GM18873 (cell line): ENCODE data around the gene FUCA2.
"Not testable (repeated sequence)": the region's sequence is repeated elsewhere in the genome, so short reads cannot be mapped to it uniquely, and the experiment has no call there.

Experiments
- ATAC-seq: cut with Tn5 transposase; IDR thresholded peaks from one replicate; pipeline ENCODE4 v1.9.1; 2021; ENCODE audit warnings: mild to moderate bottlenecking, moderate library complexity, moderate number of reproducible peaks; ENCODE audit not compliant: unreplicated experiment, low FRiP score

Gene FUCA2

DNA sequence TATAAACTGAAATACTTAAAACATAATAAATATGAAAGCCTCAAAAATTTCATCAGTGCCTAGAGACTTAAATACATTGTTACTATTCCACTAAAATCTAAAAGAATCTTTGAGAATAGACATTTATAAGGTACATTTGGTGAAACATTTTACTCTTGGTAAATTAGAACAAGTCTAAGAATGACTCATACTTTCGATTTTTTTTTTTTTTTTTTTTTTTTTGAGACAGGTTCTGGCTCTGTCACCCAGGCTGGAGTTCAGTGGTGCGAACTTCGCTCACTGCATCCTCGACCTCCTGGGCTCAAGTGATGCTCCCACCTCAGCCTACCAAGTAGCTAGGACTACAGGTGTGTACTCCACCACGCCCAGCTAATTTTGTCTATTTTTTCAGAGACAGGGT, 6.4 kb downstream of the FUCA2 start:
- ATAC-seq, result no peak

DNA sequence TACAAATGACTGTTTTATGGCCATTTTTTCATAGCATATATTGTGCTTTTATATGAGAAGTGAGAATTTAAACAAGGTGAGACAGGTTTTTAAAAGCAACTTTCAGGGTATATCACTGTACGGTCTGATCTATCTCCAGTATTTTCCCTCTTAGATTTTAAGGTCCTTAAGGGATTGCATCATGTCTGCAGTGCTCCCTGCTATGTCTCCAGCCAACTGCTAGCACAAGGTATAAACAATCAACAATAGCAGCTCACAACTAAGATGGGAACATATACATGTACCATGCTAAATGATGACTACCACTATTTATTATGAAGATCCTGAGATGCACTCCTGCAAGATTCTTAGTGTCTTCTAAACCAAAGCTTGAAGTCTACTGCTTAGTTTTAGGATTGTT, 7.2 kb downstream of the FUCA2 start:
- no peak for ATAC-seq

DNA sequence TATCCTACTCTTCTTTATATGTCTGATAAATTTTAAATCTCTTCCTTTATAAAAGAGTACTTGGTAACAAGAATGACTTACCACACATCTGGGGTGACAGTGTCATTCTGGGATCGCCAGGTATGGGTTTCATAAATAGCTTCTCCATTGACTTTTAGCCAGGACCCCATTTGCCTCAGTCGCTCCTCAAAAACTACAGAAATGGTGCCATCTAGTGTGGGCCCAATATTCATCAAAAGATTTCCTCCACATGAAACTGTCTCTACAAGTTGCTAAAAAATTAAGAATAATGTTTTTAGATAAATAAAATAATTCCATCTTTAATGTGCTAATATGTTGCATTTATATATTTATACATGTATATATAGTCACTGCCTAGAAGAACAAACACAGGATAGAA, 9.7 kb downstream of the FUCA2 start:
- no peak for ATAC-seq

DNA sequence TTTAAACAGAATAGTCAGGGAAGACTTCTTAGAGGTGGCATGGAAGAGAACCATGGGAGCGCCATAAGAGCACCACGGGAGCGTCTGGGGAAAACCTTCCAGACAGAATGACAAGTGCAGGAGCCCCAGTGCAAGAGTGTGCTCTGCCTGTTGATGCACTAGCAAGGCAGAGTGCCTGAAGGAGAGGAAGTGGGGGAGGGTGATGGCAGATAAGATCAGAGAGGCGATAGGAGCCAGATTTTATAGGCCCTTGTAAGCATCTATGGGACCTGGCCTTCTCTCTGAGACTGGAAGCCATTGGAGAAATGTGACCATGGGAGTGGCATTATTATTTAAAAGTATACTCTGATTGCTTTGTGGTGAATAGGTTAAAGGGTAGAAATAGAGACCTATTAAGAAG, 13.1 kb downstream of the FUCA2 start:
- ATAC-seq, result no peak

DNA sequence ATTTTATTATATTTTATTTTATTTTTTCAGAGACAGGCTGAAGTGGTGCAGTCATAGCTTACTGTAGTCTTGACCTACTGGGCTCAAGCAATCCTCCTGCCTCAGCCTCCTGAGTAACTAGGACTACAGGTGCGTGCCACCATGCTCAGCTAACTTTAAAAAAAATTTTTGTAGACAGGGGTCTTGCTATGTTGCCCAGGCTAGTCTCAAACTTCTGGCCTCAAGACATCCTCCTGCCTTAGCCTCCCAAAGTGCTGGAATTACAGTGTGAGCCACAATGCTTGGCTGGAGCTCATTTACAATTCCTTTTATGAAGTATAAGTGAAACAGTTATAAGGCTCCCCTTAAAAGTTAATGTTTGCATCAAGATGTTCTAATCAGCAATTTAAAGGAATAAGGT, 14.5 kb downstream of the FUCA2 start:
- no peak for ATAC-seq

DNA sequence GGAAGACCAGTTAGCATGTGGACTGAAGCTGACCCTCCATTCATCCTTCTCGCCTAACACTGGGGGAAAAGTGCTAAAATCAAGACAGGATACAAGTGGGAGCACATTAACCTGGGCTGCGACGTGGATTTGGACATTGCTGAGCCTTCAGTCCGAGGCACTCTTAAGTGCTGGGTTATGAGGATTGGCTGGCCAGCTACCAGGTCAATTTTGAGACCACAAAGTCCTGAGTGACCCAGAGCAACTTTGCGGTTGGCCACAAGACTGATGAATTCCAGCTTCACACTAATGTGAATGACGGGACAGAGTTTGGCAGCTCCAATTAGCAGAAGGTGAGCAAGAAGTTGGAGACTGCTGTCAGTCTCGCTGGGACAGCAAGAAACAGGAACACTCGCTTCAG, 20.7 kb downstream of the FUCA2 start:
- no peak for ATAC-seq

DNA sequence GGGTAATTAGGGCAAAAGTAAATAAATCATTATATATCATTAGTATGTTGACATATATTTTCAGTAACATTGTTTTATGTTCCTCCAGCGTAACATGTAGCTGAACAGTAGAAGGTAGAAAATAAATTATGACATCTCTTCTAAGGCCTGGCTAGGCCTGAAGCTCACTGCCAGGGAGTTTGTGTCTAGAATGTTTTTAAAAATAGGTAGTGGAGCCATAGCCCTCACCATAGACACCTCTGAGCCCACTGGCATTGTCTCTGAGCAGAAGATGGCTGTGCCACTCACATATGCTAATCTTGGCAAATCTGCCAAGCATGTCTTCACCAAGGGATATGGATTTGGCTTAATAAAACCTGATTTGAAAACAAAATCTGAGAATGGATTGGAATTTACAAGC, 21.3 kb downstream of the FUCA2 start:
- ATAC-seq, result no peak

DNA sequence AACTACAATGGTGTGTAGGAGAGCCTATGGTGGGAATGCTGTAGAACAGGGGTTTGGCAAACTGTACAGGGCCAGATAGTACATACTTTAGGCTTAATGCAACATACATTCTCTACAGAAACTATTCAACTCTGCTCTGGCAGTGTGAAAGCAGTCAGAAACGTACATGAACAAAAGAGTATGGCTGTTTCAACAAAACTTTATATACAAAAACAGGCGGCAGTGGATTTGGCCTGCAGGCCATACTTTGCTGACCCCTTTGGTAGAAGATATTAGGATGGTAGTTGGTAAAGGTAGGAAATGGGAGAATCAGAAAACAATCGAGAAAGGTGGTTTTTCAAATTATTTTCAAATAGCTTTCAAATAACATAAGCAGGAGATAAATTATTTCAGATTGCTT, 24.8 kb downstream of the FUCA2 start:
- no peak for ATAC-seq

DNA sequence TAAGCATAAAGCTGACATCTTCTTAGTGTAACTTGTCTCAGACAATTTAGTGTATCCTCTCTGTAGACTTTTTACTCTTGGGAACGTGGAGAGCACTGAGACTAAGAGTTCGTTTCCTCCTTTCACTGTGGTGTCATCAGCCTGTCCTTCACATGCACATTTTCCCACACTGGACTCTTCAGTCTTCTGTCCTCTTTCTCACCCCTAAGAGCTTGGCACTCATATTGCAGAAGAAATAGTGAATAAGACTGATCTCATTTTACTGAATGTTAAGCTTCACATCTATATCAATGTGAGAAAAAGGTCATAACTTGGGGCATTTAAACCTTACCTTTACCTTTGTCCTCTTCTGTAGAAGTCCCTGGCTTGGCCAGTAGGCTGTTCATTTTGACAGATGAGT, 25.6 kb downstream of the FUCA2 start:
- ATAC-seq, result no peak

DNA sequence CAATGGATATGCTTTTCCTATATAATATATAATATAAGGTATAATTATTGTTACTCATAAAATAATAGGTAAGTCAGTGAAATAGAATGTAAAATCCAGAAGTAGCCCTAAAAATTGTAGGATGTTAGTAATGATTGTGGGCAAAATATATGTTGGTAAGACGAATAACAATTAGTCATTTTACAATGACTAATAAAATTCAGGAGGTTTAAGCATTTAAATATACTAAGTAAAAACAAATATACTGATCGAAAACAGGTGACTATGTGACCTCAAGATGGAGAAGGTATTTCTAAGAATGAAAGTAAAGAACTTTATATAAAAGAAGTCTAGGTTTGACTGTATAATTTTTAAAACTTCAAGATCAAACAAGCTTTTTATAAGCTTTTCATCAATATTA, 28.9 kb downstream of the FUCA2 start:
- ATAC-seq, result no peak

DNA sequence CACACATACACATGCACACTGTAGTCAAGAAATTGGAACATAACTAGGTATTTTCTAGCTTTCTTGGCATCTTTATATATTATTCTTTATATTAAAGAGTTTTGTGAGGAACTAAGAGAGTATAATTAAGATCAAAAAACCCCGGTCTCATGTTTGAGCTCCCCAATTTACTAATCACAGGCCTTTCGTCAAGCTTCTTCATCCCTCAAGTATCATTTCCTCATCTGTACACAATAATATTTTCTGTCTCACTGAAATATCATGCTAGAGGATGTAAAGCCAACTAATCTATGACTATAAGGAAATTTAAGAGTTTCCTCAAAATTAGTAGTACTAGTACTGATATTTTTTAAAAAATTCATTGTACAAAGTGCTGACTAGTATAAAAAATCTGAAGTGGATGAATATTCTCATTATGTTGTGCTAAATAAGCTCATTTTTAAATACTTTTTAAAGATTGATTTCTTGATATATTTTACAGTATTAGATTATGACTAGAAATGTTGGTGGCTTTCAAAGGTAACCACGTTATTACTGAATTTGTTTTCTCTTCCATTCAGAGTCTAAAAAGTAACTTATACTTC, 32.9 kb downstream of the FUCA2 start:
- no peak for ATAC-seq

DNA sequence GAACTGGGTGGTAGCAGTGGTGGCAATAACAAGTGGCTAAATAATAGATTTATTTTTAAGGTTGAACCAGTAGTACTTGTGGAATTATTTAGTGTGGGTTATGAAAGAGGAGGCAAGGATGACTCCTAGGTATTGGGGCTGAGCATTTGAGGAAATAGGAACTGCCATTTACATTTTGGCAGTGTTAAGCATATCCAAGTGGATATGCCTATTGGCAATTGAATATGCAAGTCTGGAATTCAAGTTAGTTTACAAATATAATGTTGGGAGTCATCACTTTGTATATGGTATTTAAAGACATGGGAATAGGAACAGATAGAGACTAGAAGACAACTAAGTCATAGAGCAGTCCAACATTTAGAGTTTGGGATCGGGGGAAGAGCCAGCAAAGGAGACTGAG, 35.0 kb downstream of the FUCA2 start:
- ATAC-seq, result no peak

DNA sequence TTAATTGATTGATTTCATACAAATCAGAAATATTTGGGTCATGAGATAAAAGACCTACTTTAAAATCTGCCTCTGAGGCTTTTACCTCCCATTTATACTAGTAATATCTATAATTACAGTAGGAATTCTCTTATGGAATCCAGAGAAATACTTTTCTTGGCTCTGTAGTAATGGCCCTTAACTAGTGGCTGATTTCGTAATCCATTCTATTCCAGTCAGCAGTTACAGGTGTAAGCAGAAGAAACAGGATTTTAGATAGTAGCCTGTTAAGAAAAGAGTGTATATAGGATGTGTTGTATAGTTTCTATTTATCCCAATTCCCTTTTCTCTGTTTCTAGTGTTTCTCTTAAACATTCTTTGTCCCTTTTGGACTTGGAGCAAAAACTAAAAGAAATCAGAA, 39.7 kb downstream of the FUCA2 start:
- no peak for ATAC-seq

DNA sequence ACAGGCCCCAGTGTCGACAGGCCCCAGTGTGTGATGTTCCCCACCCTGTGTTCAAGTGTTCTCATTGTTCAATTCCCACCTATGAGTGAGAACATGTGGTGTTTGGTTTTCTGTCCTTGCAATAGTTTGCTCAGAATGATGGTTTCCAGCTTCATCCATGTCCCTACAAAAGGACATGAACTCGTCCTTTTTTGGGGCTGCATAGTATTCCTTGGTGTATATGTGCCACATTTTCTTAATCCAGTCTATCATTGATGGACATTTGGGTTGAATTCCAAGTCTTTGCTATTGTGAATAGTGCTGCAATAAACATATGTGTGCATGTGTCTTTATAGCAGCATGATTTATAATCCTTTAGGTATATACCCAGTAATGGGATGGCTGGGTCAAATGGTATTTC, 42.7 kb downstream of the FUCA2 start:
- not testable (repeated sequence) for ATAC-seq

DNA sequence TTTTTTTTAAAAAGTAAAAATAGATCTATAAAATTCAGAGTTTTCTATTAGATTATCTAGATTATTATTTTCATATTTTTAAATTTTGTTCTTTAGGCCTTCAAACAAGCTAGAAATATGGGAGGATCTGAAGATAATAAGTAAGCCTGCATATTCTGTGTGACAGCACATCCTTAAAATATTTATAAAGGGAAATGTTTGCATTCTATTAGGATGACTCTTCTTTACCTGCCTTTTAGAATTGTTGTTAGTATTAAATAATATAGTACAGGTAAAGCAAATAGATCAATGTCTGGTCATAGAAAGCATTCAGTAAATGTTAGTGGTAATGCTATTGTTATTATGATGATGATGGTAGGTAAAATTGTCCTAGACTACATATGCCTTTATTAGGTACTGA, 43.5 kb downstream of the FUCA2 start:
- no peak for ATAC-seq

DNA sequence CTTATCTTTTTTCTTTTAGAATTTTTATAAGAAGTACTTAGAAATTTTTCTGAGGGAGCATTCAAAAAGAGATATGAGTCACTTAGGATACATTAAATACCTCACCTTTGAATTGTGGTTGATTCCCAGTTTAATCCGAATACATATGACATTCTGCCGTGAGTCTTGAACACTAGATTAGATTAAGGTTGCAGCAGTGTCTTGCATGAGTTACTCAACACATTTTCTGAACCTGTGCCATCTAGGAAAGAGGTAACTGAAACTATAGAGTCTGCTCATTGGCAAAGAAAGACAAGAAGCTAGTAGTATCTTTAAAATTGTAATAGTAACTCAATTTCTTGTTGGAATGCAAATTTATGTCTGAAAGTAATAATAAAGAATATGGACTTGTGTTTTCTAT, 46.0 kb downstream of the FUCA2 start:
- ATAC-seq, result no peak

DNA sequence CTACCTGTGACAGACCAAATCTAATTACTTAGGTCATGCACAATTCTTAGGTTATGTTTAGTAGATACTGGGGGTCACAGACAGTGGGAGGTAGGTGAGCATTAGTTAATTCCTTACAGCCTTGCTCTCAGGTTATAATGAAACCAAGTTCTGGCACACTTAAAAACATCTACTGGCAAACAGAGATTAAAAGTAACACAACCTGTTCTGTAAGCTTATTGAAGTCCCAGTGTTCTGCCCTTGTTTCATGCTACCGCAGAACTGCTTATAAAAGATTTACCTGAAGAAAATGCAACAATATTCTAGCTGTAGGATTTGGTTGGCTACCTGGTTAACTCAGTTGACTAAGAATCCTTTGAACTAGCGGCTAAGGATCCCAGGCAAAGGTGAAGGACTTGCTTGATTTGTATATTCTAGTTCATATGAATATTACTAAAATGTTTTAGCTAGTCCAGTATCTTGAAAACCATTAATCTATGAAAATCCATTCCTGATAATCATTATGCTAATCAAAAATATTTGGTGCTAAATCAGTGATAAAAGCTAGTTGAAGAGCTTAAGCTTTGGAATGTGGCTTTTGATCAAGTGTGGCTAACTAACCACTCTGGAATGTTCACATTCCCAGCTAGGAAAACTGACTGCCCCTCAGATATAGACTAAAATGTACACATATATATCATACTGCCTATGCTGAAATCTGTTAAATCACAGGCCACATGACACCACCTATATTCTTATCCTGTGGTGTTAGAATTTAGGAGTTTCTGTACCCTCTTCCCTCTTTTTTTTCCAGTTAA, 53.8 kb downstream of the FUCA2 start:
- no peak for ATAC-seq

DNA sequence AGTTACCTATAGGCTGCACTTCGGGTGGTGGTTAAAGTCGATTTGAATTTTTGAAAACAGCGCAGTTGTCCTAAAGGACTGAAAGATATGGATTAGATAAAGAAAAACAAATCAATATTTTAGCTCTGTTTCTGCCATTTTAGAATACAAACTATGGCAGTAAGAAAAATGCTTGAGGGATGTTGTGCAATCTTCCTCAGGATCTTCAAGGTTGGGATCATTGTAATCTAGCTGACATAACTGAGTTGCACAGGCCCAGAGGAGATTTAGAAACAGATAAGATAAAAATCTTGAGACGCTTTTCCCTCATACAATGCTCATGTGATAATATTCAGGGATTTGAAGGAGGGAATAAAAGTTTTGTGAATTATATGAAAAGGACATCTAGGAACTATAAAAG, 60.0 kb downstream of the FUCA2 start:
- no peak for ATAC-seq

DNA sequence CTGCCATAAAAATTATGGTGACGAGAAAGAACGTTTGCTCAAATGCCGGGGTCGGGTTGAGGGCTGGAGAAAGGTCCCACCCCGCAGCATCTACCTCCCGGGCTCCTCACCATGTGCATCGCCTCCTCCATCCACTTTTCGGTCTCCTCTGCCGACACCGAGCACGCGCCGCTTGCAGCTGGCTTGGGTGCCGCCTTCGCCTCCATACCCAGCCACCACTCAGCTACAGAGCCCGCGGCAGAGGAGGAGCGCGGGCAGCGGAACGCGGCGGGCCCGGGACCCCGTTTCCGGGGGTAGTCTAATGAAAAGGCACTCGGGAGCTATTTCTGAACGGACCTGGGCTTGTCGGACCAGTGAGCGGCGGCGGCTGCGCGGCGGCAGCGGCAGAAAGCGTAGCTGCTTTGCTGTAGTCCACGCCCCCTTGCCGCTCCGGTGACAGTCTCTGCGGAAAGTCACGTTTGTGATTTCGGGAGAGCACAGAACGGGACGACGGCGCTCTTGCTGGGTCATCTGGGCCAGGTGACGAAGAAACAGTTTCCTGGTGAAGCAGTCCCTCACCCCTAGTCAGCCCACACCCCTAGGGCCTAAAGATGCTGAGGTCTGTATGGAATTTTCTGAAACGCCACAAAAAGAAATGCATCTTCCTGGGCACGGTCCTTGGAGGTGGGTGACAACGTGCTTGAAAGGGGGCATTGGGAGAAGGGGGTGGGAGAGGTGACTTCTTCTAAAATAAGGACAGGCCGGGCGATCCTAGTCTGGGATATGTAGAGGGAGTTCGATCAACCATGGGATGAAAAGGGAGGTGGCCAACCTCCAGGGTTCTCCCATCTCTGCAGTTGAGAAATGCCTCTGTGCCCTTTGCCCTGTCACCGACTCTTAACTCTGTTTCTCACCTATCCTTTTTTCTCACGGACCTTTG, 60.8 kb downstream of the FUCA2 start, which contains the start of the genes ADAT2 and PEX3:
TSS of gene ADAT2 (minus strand) at position 243 of the 919 bp plus-strand sequence. CDS start at position 206, 37 bp downstream.
TSS of gene PEX3 (plus strand) at position 353 of the 919 bp plus-strand sequence. CDS start at position 591, 238 bp downstream.
- ATAC-seq, result peak; percentile 97

DNA sequence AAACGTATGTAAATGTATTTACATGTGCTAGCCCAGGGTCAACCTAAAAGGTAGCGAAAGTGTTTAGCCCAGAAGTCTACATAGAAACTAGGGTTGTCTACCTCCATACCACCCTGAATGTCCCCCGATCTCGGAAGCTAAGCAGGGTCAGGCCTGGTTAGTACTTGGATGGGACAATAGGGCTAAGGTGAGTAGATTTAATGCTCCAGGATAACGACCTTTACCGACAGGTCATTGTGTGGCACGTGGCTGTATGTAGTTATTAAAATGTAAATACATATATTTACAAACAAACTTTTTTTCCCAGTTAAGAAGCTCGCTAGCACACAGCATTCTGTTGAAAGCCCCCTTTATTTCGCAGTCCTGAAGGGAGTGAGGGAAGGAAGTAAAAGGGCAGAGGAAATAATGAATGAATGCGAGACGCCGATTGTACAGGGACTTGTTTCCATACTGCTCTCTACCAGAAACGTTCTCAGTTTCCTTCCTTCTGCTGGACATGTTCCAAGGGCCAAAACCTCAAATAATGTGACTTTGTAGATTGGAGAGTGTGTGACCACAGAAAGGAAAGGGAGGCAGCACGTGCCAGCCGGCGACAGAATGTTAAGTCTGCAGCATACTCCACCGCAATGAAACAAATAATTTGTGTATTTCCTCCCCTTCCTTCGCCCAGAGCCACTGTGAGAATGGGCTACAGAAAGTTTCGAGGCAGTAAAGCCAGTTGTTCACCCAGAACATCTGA, 61.6 kb downstream of the FUCA2 start:
- ATAC-seq, result no peak
